ENCODE measurements around the gene PPP2R2B.

- TF ChIP-seq SUZ12 (IDR thresholded peaks at IDR 0.05) = no peak
- TF ChIP-seq TARDBP (IDR thresholded peaks at IDR 0.05) = no peak
- TF ChIP-seq SP1 (IDR thresholded peaks at IDR 0.05) = no peak
- TF ChIP-seq BHLHE40 (IDR thresholded peaks at IDR 0.05; ENCODE audit: borderline replicate concordance) = no peak
- no peak for TF ChIP-seq CTBP1 (IDR thresholded peaks at IDR 0.05; ENCODE audit: borderline replicate concordance)
- no peak for TF ChIP-seq ZNF384 (IDR thresholded peaks at IDR 0.05)
- TF ChIP-seq FOXK2 (IDR thresholded peaks at IDR 0.05) = no peak
- TF ChIP-seq ELF4 (IDR thresholded peaks at IDR 0.05) = no peak
- TF ChIP-seq FOXM1 (IDR thresholded peaks at IDR 0.05; ENCODE audit: borderline replicate concordance) = no peak
- no peak for TF ChIP-seq LEF1 (IDR thresholded peaks at IDR 0.05; ENCODE audit: borderline replicate concordance)
- TF ChIP-seq L3MBTL2 (conservative IDR thresholded peaks at IDR 0.05) = no peak
- TF ChIP-seq PKNOX1 (IDR thresholded peaks at IDR 0.05) = no peak
- TF ChIP-seq NFRKB (IDR thresholded peaks at IDR 0.05) = no peak
These were observed 254.9 kb downstream of the PPP2R2B start for GRCh38 chr5:146623666-146624065.
